Small intestine (tissue), 7 donors: ENCODE results near the gene ZNF778. TPM values are rescaled to one million over a fixed set of nuclear protein-coding genes. Genes with fewer than 3 reads are reported as not detected.
"Not testable (repeated sequence)": the region's sequence is repeated elsewhere in the genome, so short reads cannot be mapped to it uniquely, and the experiment has no call there.

Source experiments
- DNase-seq, 2 donors: peaks; one replicate each; pipeline versions ENCODE4 v3.0.0 to v3.0.0-alpha.2; 2013
- FAIRE-seq: peaks from 2 replicates; lab custom pipeline; 2012; peaks lifted over from hg19 to GRCh38; lab: Jason Lieb, UNC
- H3K27ac ChIP-seq, 3 donors: one replicate each; pipeline ENCODE4 v1.5.1; 2013; ENCODE audit warnings: low read length in 2 of 3, mild to moderate bottlenecking in 2 of 3, control low read depth in 1 of 3, inconsistent platforms in 1 of 3, low read depth in 1 of 3, moderate library complexity in 1 of 3
- H3K27me3 ChIP-seq, 3 donors: one replicate each; pipeline ENCODE4 v1.6.1; 2013; ENCODE audit warnings: low read length in 3 of 3, inconsistent platforms in 1 of 3; ENCODE audit not compliant: control insufficient read depth in 3 of 3, insufficient read depth in 3 of 3
- H3K36me3 ChIP-seq, 3 donors: one replicate each; pipeline ENCODE4 v1.6.1; 2013; ENCODE audit warnings: low read length in 3 of 3, inconsistent platforms in 1 of 3, low read depth in 1 of 3, mild to moderate bottlenecking in 1 of 3, moderate library complexity in 1 of 3; ENCODE audit not compliant: control insufficient read depth in 3 of 3, insufficient read depth in 2 of 3
- H3K4me1 ChIP-seq, 3 donors: one replicate each; pipeline ENCODE4 v1.6.1; 2013; ENCODE audit warnings: low read length in 2 of 3, inconsistent platforms in 1 of 3, low read depth in 1 of 3, mild to moderate bottlenecking in 1 of 3, moderate library complexity in 1 of 3; ENCODE audit not compliant: control insufficient read depth in 3 of 3, insufficient read depth in 2 of 3
- H3K4me3 ChIP-seq, 3 donors: one replicate each; pipeline ENCODE4 v1.5.1; 2013; ENCODE audit warnings: low read length in 3 of 3, control low read depth in 1 of 3, inconsistent platforms in 1 of 3, low read depth in 1 of 3, mild to moderate bottlenecking in 1 of 3, moderate library complexity in 1 of 3
- H3K9me3 ChIP-seq, 2 donors: one replicate each; pipeline ENCODE4 v1.6.1; 2013; ENCODE audit warnings: low read depth in 1 of 2, low read length in 1 of 2; ENCODE audit not compliant: control insufficient read depth in 2 of 2, insufficient read depth in 1 of 2
- WGBS, 3 donors: extraction: QIAGEN DNeasy Blood & Tissue Kit; methylation state at CpG; one replicate each; pipeline ENCODE4 v1.1.7; 2013; 5-methylcytosine and 5-hydroxymethylcytosine counted together
- polyA plus RNA-seq, 4 donors: library from polyadenylated mRNA; stranded (reverse) in 3 of 4; unstranded in 1 of 4; fragments of 200-250 nt in 3 of 4; fragments of 120-200 nt in 1 of 4; gene quantifications; one replicate each; pipeline versions ENCODE4 v1.2.1 to v1.2.3, GENCODE V29; 2013
- donor health status: healthy with polysubstance abuse.
- donor health status: control.
- donor health status: control.
- donor health status: Bipolar disorder and iron deficiency.
- donor health status: healthy.

Gene ZNF778
- polyA plus RNA-seq, 4 donors, result 0.89 to 3.2 (median 1.2) TPM

GRCh38 chr16:89237733-89238132 is 20.2 kb downstream of the ZNF778 start:
- 86 to 90% (median 87%) methylated on average over 3 of the region's 3 CpGs for WGBS, 3 donors
- FAIRE-seq (no peak), DNase-seq (no peak)
- Histone ChIP-seq H3K4me3 (no peak overlapping the region), H3K36me3 (peaks cover 0 to 19% (median 0%) of the 10 kb centered on the region in 3 donors), H3K27me3 (no peaks in the 10 kb centered on the region), H3K4me1 (peaks cover 0 to 4% (median 0%) of the 10 kb centered on the region in 3 donors), H3K9me3 (peaks cover 0 to 21% of the 10 kb centered on the region in 2 donors), H3K27ac (no peak overlapping the region)

DNA sequence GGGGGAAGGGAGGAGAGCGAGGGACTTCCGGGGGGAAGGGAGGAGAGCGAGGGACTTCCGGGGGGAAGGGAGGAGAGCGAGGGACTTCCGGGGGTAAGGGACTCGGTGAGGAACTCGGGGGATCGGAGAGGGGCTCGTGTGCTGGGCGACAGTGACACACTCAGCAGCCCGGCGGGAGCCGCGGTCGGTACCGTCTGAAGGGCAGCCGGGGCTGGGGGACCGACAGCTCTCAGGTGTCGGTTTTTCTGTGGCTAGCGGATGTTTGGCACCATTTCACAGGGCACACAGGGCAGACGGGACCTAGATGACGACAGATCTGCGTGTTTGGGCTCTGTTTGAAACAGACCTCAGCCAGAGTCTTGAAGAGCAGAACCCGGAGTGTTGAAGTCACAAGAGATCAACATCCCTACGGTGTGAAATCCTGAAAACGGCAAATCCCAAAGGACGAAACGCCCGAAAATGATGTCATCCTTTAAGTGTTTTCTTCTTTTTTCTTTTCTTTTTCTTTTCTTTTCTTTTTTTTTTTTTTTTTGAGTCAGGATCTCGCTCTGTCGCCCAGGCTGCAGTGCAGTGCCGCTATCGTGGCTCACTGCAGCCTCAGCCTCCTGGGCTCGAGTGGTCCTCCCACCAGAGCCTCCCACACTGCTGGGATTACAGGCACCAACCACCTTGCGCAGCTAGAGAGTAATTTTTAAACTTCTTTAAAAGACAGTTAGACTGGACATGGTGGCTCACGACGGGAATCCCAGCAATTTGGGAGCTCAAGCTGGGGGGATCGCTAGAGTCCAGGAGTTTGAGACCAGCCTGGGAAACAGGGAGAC is 23.9 kb downstream of the ZNF778 start:
- H3K4me1 ChIP-seq, result peaks cover 0 to 4% (median 0%) of the 10 kb centered on the region in 3 donors
- H3K9me3 ChIP-seq, result peaks cover 0 to 4% of the 10 kb centered on the region in 2 donors
- H3K27ac ChIP-seq, result peak overlapping the region; percentile 93 to 97 (median 96)
- peak; percentile 69 to 90 for DNase-seq
- H3K4me3 ChIP-seq, result peak overlapping the region; percentile 46 to 87 (median 77)
- 3 to 6% (median 3%) methylated on average over 30 to 39 of the region's 39 CpGs for WGBS, 3 donors
- H3K36me3 ChIP-seq, result no peaks in the 10 kb centered on the region
- no peaks in the 10 kb centered on the region for H3K27me3 ChIP-seq
- no peak for FAIRE-seq

GRCh38 chr16:89242795-89243200 is 25.3 kb downstream of the ZNF778 start:
- Histone ChIP-seq H3K4me3 (no peak overlapping the region), H3K27me3 (no peaks in the 10 kb centered on the region), H3K4me1 (peaks cover 0 to 8% (median 0%) of the 10 kb centered on the region in 3 donors), H3K36me3 (no peaks in the 10 kb centered on the region), H3K9me3 (peaks cover 0 to 4% of the 10 kb centered on the region in 2 donors), H3K27ac (no peak overlapping the region)
- 15 to 45% (median 37%) methylated on average over 12 of the region's 12 CpGs for WGBS, 3 donors
- FAIRE-seq, result no peak
- DNase-seq, result no peak

DNA sequence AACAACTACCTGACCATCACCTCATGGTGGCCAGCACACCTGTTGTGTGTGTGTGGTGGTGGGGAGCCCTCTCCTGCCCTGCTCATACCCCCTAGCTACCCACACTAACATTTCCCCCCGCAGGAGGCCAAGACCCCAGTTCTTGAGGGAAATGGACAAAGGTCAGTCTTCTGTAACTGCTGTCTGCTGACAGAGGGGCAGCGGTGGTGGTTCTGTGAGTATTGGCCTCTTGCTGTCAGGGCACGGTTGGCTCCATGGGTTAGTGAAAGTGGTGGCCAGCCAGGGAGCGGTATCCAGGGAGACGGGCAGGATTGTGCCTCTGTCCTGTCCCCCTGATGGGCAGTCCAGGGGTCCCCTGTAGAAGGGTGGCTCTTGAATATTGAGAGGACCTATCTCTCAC is 26.2 kb downstream of the ZNF778 start:
- no peak overlapping the region for H3K27ac ChIP-seq
- no peaks in the 10 kb centered on the region for H3K36me3 ChIP-seq
- H3K4me1 ChIP-seq, result peaks cover 0 to 8% (median 0%) of the 10 kb centered on the region in 3 donors
- peaks cover 0 to 9% of the 10 kb centered on the region in 2 donors for H3K9me3 ChIP-seq
- no peak for FAIRE-seq
- DNase-seq, result no peak
- no peak overlapping the region for H3K4me3 ChIP-seq
- WGBS, 3 donors, result 67 to 81% (median 74%) methylated on average over 5 of the region's 5 CpGs
- H3K27me3 ChIP-seq, result peaks cover 0 to 3% (median 0%) of the 10 kb centered on the region in 3 donors

- 74 to 81% (median 80%) methylated on average over 12 to 13 of the region's 13 CpGs for WGBS, 3 donors
- not testable (repeated sequence) for H3K36me3 ChIP-seq, H3K27me3 ChIP-seq, FAIRE-seq, DNase-seq, H3K4me3 ChIP-seq, H3K27ac ChIP-seq, H3K4me1 ChIP-seq
- H3K9me3 ChIP-seq, result peaks cover 0 to 13% of the 10 kb centered on the region in 2 donors
Observed at GRCh38 chr16:89244264-89244663, 26.8 kb downstream of the ZNF778 start.

GRCh38 chr16:89244754-89245153 is 27.3 kb downstream of the ZNF778 start:
- Histone ChIP-seq H3K36me3 (no peaks in the 10 kb centered on the region), H3K4me3 (no peak overlapping the region), H3K9me3 (peaks cover 0 to 14% of the 10 kb centered on the region in 2 donors), H3K27ac (no peak overlapping the region), H3K4me1 (peaks cover 0 to 8% (median 0%) of the 10 kb centered on the region in 3 donors), H3K27me3 (peaks cover 0 to 3% (median 0%) of the 10 kb centered on the region in 3 donors)
- FAIRE-seq (no peak), DNase-seq (peak in 1 of 2 donors; percentile 52)
- 34 to 62% (median 42%) methylated on average over 12 of the region's 12 CpGs for WGBS, 3 donors

- Histone ChIP-seq H3K27me3 (peaks cover 0 to 3% (median 0%) of the 10 kb centered on the region in 3 donors), H3K27ac (no peak overlapping the region), H3K4me3 (peak overlapping the region in 1 of 3 donors; percentile 24), H3K4me1 (peaks cover 0 to 8% (median 0%) of the 10 kb centered on the region in 3 donors), H3K9me3 (peaks cover 0 to 18% of the 10 kb centered on the region in 2 donors), H3K36me3 (no peaks in the 10 kb centered on the region)
- 43 to 60% (median 58%) methylated on average over 13 of the region's 13 CpGs for WGBS, 3 donors
- FAIRE-seq, result no peak
- no peak for DNase-seq
Observed at GRCh38 chr16:89246383-89246902, 28.9 kb downstream of the ZNF778 start.

GRCh38 chr16:89246903-89247733 is 29.6 kb downstream of the ZNF778 start:
- Histone ChIP-seq H3K4me3 (peak overlapping the region; percentile 24 to 64 (median 30)), H3K4me1 (peaks cover 0 to 4% (median 0%) of the 10 kb centered on the region in 3 donors), H3K9me3 (peaks cover 0 to 18% of the 10 kb centered on the region in 2 donors), H3K27ac (no peak overlapping the region), H3K27me3 (peaks cover 0 to 3% (median 0%) of the 10 kb centered on the region in 3 donors), H3K36me3 (no peaks in the 10 kb centered on the region)
- 4 to 9% (median 5%) methylated on average over 42 to 78 of the region's 78 CpGs for WGBS, 3 donors
- DNase-seq, result peak; percentile 85 to 90
- FAIRE-seq, result no peak
